K562 (cell line): Measurements from ENCODE around the gene DGKZ. TPM values are rescaled to one million over a fixed set of nuclear protein-coding genes. Genes with fewer than 3 reads are reported as not detected.

Experiments
- ARHGAP35 ChIP-seq: fragments of 450-650 bp; IDR thresholded peaks from 2 replicates; pipeline ENCODE4 v1.6.1; 2018; ENCODE audit not compliant: partially characterized antibody
- ATF7 ChIP-seq: fragments of 450-650 bp; IDR thresholded peaks from 2 replicates; pipeline ENCODE4 v1.7.1; 2014; ENCODE audit warnings: mild to moderate bottlenecking, moderate library complexity
- COPS2 ChIP-seq: fragments of 450-650 bp; conservative IDR thresholded peaks from 2 replicates; pipeline ENCODE4 v1.6.1; 2016; ENCODE audit warnings: mild to moderate bottlenecking, moderate library complexity
- EHMT2 ChIP-seq: fragments of 450-650 bp; IDR thresholded peaks from 2 replicates; pipeline ENCODE4 v1.6.1; 2018; ENCODE audit warnings: antibody characterized with exemption
- ELK3 ChIP-seq: fragments of 450-650 bp; formaldehyde crosslinking; IDR thresholded peaks from 2 replicates; pipeline ENCODE4 v1.4.0; 2020; ENCODE audit warnings: mild to moderate bottlenecking
- ERF ChIP-seq: fragments of 450-650 bp; formaldehyde crosslinking; IDR thresholded peaks from 2 replicates; pipeline ENCODE4 v1.4.0; 2020; ENCODE audit warnings: mild to moderate bottlenecking, mixed read lengths
- FOS ChIP-seq: IDR thresholded peaks from 3 replicates; pipeline ENCODE4 v1.6.1; 2011; ENCODE audit not compliant: insufficient read length; ENCODE audit errors: extremely low read depth
- FOXK1 ChIP-seq: sonication (generic); formaldehyde crosslinking; IDR thresholded peaks from 2 replicates; pipeline ENCODE4 v1.8.0; 2022; ENCODE audit warnings: missing genetic modification reagents, mild to moderate bottlenecking, borderline replicate concordance
- HBP1 ChIP-seq: fragments of 450-650 bp; formaldehyde crosslinking; IDR thresholded peaks from 2 replicates; pipeline ENCODE4 v1.4.0; 2022; ENCODE audit warnings: missing genetic modification characterization
- KAT8 ChIP-seq: fragments of 450-650 bp; IDR thresholded peaks from 2 replicates; pipeline ENCODE4 v1.6.1; 2016; ENCODE audit warnings: low read depth, mild to moderate bottlenecking
- L3MBTL2 ChIP-seq: fragments of 450-650 bp; IDR thresholded peaks from 2 replicates; pipeline ENCODE4 v1.6.1; 2016; ENCODE audit warnings: mild to moderate bottlenecking, moderate library complexity
- LEF1 ChIP-seq: fragments of 450-650 bp; IDR thresholded peaks from 2 replicates; pipeline ENCODE4 v1.6.1; 2016; ENCODE audit warnings: mild to moderate bottlenecking
- MED1 ChIP-seq: sonication (generic); formaldehyde crosslinking; IDR thresholded peaks from 2 replicates; pipeline ENCODE4 v1.8.1; 2023; ENCODE audit warnings: missing genetic modification reagents, borderline replicate concordance
- MEF2D ChIP-seq: conservative IDR thresholded peaks from 2 replicates; pipeline ENCODE4 v1.6.1; 2016; ENCODE audit warnings: low read depth, missing genetic modification characterization, missing compliant biosample characterization
- NCOA4 ChIP-seq: fragments of 450-650 bp; IDR thresholded peaks from 2 replicates; pipeline ENCODE4 v1.6.1; 2018; ENCODE audit warnings: mild to moderate bottlenecking; ENCODE audit not compliant: partially characterized antibody
- PATZ1 ChIP-seq: fragments of 250-450 bp; sonication (Bioruptor Pico); IDR thresholded peaks from 2 replicates; pipeline ENCODE4 v1.5.0; 2020; ENCODE audit warnings: mild to moderate bottlenecking, borderline replicate concordance
- PCBP1 ChIP-seq: fragments of 200-400 bp; formaldehyde crosslinking; IDR thresholded peaks from 2 replicates; pipeline ENCODE4 v1.6.1; 2018; ENCODE audit warnings: mild to moderate bottlenecking, low read depth, low read length; ENCODE audit not compliant: poor library complexity, severe bottlenecking
- RBFOX2 ChIP-seq: fragments of 200-400 bp; formaldehyde crosslinking; IDR thresholded peaks from 2 replicates; pipeline ENCODE4 v1.6.1; 2017; ENCODE audit warnings: low read depth, mild to moderate bottlenecking, low read length, moderate library complexity
- SIN3B ChIP-seq: fragments of 450-650 bp; IDR thresholded peaks from 2 replicates; pipeline ENCODE4 v1.6.1; 2017; ENCODE audit warnings: low read depth, mild to moderate bottlenecking, moderate library complexity
- SMARCA5 ChIP-seq: fragments of 450-650 bp; IDR thresholded peaks from 2 replicates; pipeline ENCODE4 v1.6.1; 2016
- STAT5A ChIP-seq: IDR thresholded peaks from 2 replicates; pipeline ENCODE4 v1.6.1; 2012; ENCODE audit warnings: low read length, inconsistent platforms, borderline replicate concordance
- SUPT5H ChIP-seq: fragments of 450-650 bp; IDR thresholded peaks from 2 replicates; pipeline ENCODE4 v1.6.1; 2016
- TFAM ChIP-seq: fragments of 250-450 bp; sonication (Bioruptor Pico); conservative IDR thresholded peaks from 2 replicates; pipeline ENCODE4 v1.5.0; 2021; ENCODE audit warnings: mild to moderate bottlenecking, moderate library complexity
- WHSC1 ChIP-seq: IDR thresholded peaks from one replicate; pipeline ENCODE4 v1.6.1; 2012; ENCODE audit warnings: low read length, control low read depth, inconsistent platforms
- ZNF124 ChIP-seq: sonication (generic); formaldehyde crosslinking; IDR thresholded peaks from 2 replicates; pipeline ENCODE4 v1.8.1; 2022; ENCODE audit warnings: missing genetic modification reagents
- ZNF146 ChIP-seq: IDR thresholded peaks from one replicate; pipeline ENCODE4 v1.6.1; 2018; ENCODE audit warnings: missing compliant biosample characterization; ENCODE audit not compliant: unreplicated experiment
- ZNF282 ChIP-seq: sonication (generic); formaldehyde crosslinking; IDR thresholded peaks from 2 replicates; pipeline ENCODE4 v1.8.1; 2023; ENCODE audit warnings: missing genetic modification reagents
- ZNF584 ChIP-seq: fragments of 200-800 bp; sonication (Bioruptor generic); IDR thresholded peaks from 2 replicates; pipeline ENCODE4 v1.6.1; 2016; ENCODE audit warnings: low read depth, mild to moderate bottlenecking, missing genetic modification characterization, missing compliant biosample characterization
- ZZZ3 ChIP-seq: fragments of 450-650 bp; IDR thresholded peaks from 2 replicates; pipeline ENCODE4 v1.6.1; 2016; ENCODE audit warnings: antibody characterized with exemption, mild to moderate bottlenecking, moderate library complexity
- polyA plus RNA-seq, 8 experiments: library from polyadenylated mRNA; depleted of rRNA in 4 of 8; stranded (reverse) in 5 of 8; unstranded in 3 of 8; fragments of >200 nt; fragmentation: Nextera tagmentation in 2 of 8; fragmentation: Illumina TruSeq in 1 of 8; extraction: Ambion mirVana in 2 of 8; extraction: Trizol in 1 of 8; gene quantifications; 2 replicates each; pipeline versions ENCODE4 v1.2.1 to v1.2.3, GENCODE V29; 2011 to 2014; ENCODE audit warnings: inconsistent platforms in 1 of 8, missing spikeins in 1 of 8
- total RNA-seq, 7 experiments: library from RNA; depleted of rRNA in 6 of 7; stranded (reverse); fragments of >200 nt in 6 of 7; fragmentation: Illumina TruSeq in 2 of 7; extraction: Trizol in 2 of 7; gene quantifications; 2 replicates each; pipeline versions ENCODE4 v1.2.1 to v1.2.3, GENCODE V29; 2011 to 2021; ENCODE audit warnings: low replicate concordance in 1 of 7

Gene DGKZ
- total and polyA plus RNA-seq, 9 of the 15 experiments (the other 6 are each of a cell fraction or from before 2014, with no cell fraction given): 0.51 to 100 (median 44.2) TPM

GRCh38 chr11:46380340-46381047, 33.2 kb downstream of the DGKZ start (continued):
- TF ChIP-seq NCOA4: no peak
- TF ChIP-seq ZNF124 (CRISPR knock-in tag): no peak
- TF ChIP-seq ZNF584 (CRISPR knock-in tag): no peak
- no peak for TF ChIP-seq COPS2
- no peak for TF ChIP-seq MED1 (CRISPR knock-in tag)
- no peak for TF ChIP-seq ZNF282 (CRISPR knock-in tag)
- TF ChIP-seq LEF1: peak; percentile 62; the same call in 1 of the 2 replicates
- no peak for TF ChIP-seq SMARCA5
- no peak for TF ChIP-seq FOS
- TF ChIP-seq STAT5A: no peak
- TF ChIP-seq KAT8: no peak
- no peak for TF ChIP-seq ARHGAP35
- TF ChIP-seq PCBP1: peak; percentile 69
- TF ChIP-seq HBP1: no peak
- no peak for TF ChIP-seq EHMT2
- no peak for TF ChIP-seq SIN3B
- no peak for TF ChIP-seq ELK3 (CRISPR knock-in tag)
- no peak for TF ChIP-seq MEF2D
- TF ChIP-seq ZZZ3: no peak
- peak; percentile 72; the same call in 1 of the 2 replicates for TF ChIP-seq RBFOX2
- peak; percentile 58; the same call in 1 of the 2 replicates for TF ChIP-seq ATF7
- TF ChIP-seq SUPT5H: peak; percentile 62; the same call in 1 of the 2 replicates
- no peak for TF ChIP-seq ERF
- no peak for TF ChIP-seq ZNF146 (CRISPR knock-in tag)
- no peak for TF ChIP-seq TFAM
- no peak for TF ChIP-seq L3MBTL2
- TF ChIP-seq PATZ1 (CRISPR knock-in tag): no peak
- TF ChIP-seq FOXK1: no peak
- TF ChIP-seq WHSC1: no peak
